Left ventricle myocardium inferior (tissue), 1 donor: ENCODE data around the gene FCGBP. TPM values are rescaled to one million over a fixed set of nuclear protein-coding genes. Genes with fewer than 3 reads are reported as not detected.

Experiments
- DNase-seq: peaks from one replicate; pipeline ENCODE4 v3.0.0-alpha.2; 2020
- H3K27ac ChIP-seq: fragments of 200-600 bp; replicated peaks from 2 replicates; pipeline ENCODE4 v1.8.0; 2021
- H3K27me3 ChIP-seq: fragments of 200-600 bp; 2 replicates; pipeline ENCODE4 v1.8.0; 2021; ENCODE audit warnings: low read depth
- H3K36me3 ChIP-seq: fragments of 200-600 bp; 2 replicates; pipeline ENCODE4 v1.8.0; 2021
- H3K4me1 ChIP-seq: fragments of 200-600 bp; 2 replicates; pipeline ENCODE4 v1.8.0; 2021
- H3K4me3 ChIP-seq: fragments of 200-600 bp; 2 replicates; pipeline ENCODE4 v1.8.0; 2021; ENCODE audit warnings: mild to moderate bottlenecking, moderate library complexity
- H3K9me3 ChIP-seq: fragments of 200-600 bp; replicated peaks from 2 replicates; pipeline ENCODE4 v1.8.0; 2021
- intact Hi-C: fragments of 100-400 bp; cut with micrococcal nuclease; formaldehyde crosslinking; loops from one replicate; pipeline ENCODE4 v1.11.0; 2022
- total RNA-seq: library from RNA; stranded (reverse); fragmentation: NEBNext Ultra II Directional; extraction: Animal tissue kit (Norgen Biotek cat#: 25700); gene quantifications from one replicate; pipeline ENCODE4 v1.2.1, GENCODE V29; 2021
- TF ChIP-seq, protein P1 (sequence below): fragments of 200-600 bp; IDR thresholded peaks from 2 replicates; pipeline ENCODE4 v1.8.0; 2021; ENCODE audit warnings: antibody characterized with exemption, mild to moderate bottlenecking, borderline replicate concordance
- donor health status: DM: no; HTN: yes; CAD: no; lungs with severe emphysema.

Gene FCGBP
- total RNA-seq, 1 donor from 2014 or later, result 4.1 TPM

DNA sequence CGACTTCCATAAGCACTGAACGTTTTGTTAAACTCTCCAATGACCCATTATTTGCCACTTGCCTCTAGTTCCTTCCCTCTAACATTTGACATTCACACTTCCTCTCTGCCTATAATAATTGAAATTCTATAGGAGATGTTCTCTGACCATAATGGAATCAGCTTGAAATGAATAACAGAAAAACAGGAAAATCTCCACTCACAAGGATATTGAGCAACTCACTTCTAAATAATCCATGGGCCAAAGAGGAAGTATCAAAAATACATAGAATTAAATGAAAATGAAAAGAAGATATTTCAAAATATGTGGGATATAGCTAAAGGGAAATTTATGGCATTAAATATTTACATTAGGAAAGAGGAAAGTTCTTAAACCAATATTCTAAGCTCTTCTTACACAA lies 3.4 kb upstream of the FCGBP start:
- TF ChIP-seq, protein P1, sequence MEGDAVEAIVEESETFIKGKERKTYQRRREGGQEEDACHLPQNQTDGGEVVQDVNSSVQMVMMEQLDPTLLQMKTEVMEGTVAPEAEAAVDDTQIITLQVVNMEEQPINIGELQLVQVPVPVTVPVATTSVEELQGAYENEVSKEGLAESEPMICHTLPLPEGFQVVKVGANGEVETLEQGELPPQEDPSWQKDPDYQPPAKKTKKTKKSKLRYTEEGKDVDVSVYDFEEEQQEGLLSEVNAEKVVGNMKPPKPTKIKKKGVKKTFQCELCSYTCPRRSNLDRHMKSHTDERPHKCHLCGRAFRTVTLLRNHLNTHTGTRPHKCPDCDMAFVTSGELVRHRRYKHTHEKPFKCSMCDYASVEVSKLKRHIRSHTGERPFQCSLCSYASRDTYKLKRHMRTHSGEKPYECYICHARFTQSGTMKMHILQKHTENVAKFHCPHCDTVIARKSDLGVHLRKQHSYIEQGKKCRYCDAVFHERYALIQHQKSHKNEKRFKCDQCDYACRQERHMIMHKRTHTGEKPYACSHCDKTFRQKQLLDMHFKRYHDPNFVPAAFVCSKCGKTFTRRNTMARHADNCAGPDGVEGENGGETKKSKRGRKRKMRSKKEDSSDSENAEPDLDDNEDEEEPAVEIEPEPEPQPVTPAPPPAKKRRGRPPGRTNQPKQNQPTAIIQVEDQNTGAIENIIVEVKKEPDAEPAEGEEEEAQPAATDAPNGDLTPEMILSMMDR, result no peak
- Histone ChIP-seq H3K4me1 (no peaks in the 10 kb centered on the region), H3K9me3 (peaks cover 18% of the 10 kb centered on the region), H3K27me3 (peaks cover 33% of the 10 kb centered on the region), H3K27ac (no peak overlapping the region), H3K36me3 (no peaks in the 10 kb centered on the region), H3K4me3 (no peak overlapping the region)
- intact Hi-C loops, result no loop called here
- no peak for DNase-seq

DNA sequence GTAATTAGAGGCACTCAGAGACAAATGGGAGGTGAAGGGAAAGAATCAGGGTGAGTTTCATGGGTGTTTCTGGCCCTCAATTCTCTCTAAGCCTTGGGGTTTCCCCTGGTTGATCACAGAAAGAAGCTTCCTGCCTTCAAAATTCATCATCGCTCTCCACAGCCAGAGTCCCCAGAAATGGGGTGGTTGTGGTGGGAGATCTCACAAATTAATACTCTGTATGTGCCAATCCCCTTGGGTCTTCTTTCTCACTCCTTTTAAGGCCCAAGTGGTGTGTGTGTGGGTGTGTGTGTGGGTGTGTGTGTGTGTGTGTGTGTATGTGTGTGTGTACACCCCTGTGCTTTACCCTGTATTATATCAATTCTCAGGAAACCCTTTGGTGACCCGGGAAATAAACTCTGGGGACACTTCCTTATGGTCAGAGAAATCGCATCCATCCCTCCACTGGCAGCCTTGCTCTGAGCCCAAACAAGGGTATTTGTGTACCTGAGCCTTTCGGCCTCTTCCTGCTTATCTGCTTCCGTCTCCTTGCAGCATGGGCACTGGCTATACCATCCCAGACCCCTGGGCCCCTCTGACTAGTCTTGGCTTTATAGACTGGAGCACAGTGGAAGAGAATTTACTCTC lies 2.8 kb upstream of the FCGBP start:
- Histone ChIP-seq H3K36me3 (no peaks in the 10 kb centered on the region), H3K4me3 (no peak overlapping the region), H3K9me3 (peaks cover 18% of the 10 kb centered on the region), H3K4me1 (no peaks in the 10 kb centered on the region), H3K27ac (no peak overlapping the region), H3K27me3 (peaks cover 31% of the 10 kb centered on the region)
- intact Hi-C loops, result no loop called here
- no peak for DNase-seq
- TF ChIP-seq, protein P1, result no peak

DNA sequence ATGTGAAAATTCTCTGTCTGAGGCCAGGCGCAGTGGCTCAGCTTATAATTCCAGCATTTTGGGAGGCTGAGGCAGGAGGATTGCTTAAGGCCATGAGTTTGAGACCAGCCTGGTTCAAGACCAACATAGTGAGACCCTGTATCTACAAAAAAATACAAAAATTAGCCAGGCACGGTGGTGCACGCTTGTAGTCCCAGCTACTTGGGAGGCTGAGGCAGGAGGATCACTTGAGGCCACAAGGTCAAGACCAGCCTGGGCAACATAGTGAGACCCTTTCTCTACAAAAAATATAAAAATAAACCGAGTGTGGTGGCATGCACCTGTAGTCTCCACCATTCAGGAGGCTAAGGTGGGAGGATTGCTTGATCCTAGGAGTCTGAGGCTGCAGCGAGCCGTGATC lies 2.2 kb upstream of the FCGBP start:
- intact Hi-C loops, result no loop called here

DNA sequence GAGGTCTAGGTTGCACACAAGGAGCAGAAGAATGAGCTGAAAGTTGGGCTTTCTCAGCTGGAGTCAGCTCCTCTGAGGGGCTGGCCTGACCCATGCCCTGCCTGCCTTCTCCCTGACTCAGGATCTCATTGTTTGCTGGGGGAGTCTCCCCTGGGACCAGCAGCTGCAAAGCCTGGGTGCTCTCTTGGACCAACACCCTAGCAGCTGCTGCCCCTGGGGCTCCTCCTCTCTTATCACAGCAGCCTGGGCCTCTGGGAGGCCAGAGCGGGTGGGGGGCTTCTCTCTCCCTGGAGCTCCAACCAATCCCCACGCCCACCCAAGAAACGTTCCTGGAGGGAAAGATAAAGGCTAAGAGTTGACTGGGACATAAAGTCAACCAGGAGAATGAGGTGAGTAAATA lies 1.6 kb upstream of the FCGBP start:
- DNase-seq, result no peak
- TF ChIP-seq, protein P1, result no peak
- H3K36me3 ChIP-seq, result no peaks in the 10 kb centered on the region
- H3K27me3 ChIP-seq, result peaks cover 24% of the 10 kb centered on the region
- no peak overlapping the region for H3K4me3 ChIP-seq
- peaks cover 16% of the 10 kb centered on the region for H3K9me3 ChIP-seq
- no peak overlapping the region for H3K27ac ChIP-seq
- H3K4me1 ChIP-seq, result no peaks in the 10 kb centered on the region
- intact Hi-C loops, result no loop called here

More for the DNA sequence above, 2.2 kb upstream of the FCGBP start:
- H3K9me3 ChIP-seq, result peaks cover 18% of the 10 kb centered on the region
- no peak for DNase-seq
- H3K27ac ChIP-seq, result no peak overlapping the region
- H3K36me3 ChIP-seq, result no peaks in the 10 kb centered on the region
- no peak overlapping the region for H3K4me3 ChIP-seq
- H3K27me3 ChIP-seq, result peaks cover 25% of the 10 kb centered on the region
- TF ChIP-seq, protein P1, result no peak
- H3K4me1 ChIP-seq, result no peaks in the 10 kb centered on the region

DNA sequence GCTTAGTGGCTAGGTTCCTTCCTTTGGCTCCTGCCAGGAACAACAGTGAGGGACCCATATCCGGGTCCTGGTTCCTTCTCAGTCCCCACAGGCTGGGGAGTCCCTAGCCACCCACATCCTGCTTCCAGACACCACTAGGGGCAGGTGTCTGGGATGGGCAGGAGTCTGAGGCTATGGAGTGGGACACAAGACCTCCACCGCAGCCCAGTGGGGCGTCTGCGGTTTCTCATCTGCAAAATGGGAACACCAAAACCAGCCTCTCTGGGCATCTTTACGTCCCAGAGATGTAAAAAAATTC lies 879 bp upstream of the FCGBP start:
- Histone ChIP-seq H3K4me3 (no peak overlapping the region), H3K9me3 (peaks cover 13% of the 10 kb centered on the region)
- TF ChIP-seq, protein P1, result no peak

More for the DNA sequence above, 879 bp upstream of the FCGBP start:
- intact Hi-C loops, result no loop called here
- Histone ChIP-seq H3K4me1 (no peaks in the 10 kb centered on the region), H3K27ac (no peak overlapping the region), H3K36me3 (no peaks in the 10 kb centered on the region), H3K27me3 (peaks cover 24% of the 10 kb centered on the region)
- DNase-seq, result no peak
